Testis (tissue), 2 donors: ENCODE measurements around the gene PSTPIP1.

Experiments
- POLR2A ChIP-seq: fragments of 450-650 bp; IDR thresholded peaks from one replicate; pipeline ENCODE4 v1.6.1; 2017; ENCODE audit warnings: antibody characterized with exemption, mild to moderate bottlenecking, moderate library complexity
- TF ChIP-seq, protein P1 (sequence below), 3 experiments: fragments of 450-650 bp in 2 of 3; fragments of 200-600 bp in 1 of 3; sonication (generic) in 1 of 3; IDR thresholded peaks; one replicate each; pipeline ENCODE4 v1.5.1; 2016 to 2019; ENCODE audit warnings: antibody characterized with exemption in 3 of 3, mild to moderate bottlenecking in 2 of 3, moderate library complexity in 1 of 3

DNA sequence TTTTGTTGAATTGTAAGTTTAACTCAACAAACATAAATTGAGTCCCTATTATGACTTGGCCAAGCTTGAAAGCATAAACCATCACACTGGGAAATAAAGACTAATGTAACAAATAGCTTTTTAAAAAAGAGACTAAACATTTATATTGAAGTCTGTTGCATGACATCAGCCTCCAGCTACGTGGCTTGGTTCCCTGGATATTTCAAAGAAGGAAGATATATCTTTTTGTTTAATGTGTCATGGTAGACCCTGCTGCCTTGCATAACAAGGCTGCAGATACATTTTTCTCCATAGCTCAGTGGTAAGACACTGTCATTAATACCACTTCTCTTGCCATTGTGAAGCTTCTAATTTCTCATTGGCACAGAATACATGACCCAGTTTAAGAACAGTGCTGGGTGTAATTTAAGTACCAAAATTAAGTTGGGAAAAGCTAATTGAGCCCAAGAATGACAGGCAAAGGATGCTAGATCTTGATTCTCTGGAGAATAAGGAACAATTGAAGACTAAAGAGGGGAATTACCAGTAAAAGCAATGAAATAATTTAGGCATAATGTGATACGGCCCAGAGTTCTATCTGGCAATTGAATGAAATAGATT is 49.3 kb upstream of the PSTPIP1 start:
- TF ChIP-seq, protein P1, sequence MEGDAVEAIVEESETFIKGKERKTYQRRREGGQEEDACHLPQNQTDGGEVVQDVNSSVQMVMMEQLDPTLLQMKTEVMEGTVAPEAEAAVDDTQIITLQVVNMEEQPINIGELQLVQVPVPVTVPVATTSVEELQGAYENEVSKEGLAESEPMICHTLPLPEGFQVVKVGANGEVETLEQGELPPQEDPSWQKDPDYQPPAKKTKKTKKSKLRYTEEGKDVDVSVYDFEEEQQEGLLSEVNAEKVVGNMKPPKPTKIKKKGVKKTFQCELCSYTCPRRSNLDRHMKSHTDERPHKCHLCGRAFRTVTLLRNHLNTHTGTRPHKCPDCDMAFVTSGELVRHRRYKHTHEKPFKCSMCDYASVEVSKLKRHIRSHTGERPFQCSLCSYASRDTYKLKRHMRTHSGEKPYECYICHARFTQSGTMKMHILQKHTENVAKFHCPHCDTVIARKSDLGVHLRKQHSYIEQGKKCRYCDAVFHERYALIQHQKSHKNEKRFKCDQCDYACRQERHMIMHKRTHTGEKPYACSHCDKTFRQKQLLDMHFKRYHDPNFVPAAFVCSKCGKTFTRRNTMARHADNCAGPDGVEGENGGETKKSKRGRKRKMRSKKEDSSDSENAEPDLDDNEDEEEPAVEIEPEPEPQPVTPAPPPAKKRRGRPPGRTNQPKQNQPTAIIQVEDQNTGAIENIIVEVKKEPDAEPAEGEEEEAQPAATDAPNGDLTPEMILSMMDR (IDR thresholded peaks at IDR 0.05) = no peak
- no peak for TF ChIP-seq POLR2A
